COR-L47 (cell line): ENCODE measurements around the gene GFOD2.
"Not testable (repeated sequence)": the region's sequence is repeated elsewhere in the genome, so short reads cannot be mapped to it uniquely, and the experiment has no call there.

Source experiments
- DNase-seq: peaks from one replicate; lab custom pipeline; 2025; lab: John Stamatoyannopoulos, UW

Gene GFOD2, protein sequence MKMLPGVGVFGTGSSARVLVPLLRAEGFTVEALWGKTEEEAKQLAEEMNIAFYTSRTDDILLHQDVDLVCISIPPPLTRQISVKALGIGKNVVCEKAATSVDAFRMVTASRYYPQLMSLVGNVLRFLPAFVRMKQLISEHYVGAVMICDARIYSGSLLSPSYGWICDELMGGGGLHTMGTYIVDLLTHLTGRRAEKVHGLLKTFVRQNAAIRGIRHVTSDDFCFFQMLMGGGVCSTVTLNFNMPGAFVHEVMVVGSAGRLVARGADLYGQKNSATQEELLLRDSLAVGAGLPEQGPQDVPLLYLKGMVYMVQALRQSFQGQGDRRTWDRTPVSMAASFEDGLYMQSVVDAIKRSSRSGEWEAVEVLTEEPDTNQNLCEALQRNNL

GRCh38 chr16:67719048-67719777, at the start of gene GFOD2:
TSS of gene GFOD2 (minus strand) at chr16:67719316. CDS start at chr16:67685715, 33,601 bp downstream.
- peak; percentile 95 for DNase-seq

DNA sequence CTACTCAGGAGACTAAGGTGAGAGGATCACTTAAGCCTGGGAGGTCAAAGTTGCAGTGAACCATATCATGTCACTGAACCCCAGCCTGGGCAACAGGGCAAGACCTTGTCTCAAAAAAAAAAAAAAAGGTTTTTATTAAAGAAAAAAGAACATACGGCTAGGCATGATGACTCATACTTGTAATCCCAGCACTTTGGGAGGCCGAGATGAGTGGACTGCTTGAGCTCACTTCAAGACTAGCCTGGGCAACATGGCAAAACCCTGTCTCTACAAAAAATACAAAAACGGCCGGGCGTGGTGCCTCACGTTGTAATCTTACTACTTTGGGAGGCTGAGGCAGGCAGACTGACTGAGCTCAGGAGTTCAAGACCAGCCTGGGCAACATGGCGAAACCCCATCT, 48.8 kb upstream of the GFOD2 start:
- no peak for DNase-seq

- DNase-seq = no peak
Measured at GRCh38 chr16:67766291-67766690, 47.2 kb upstream of the GFOD2 start.

DNA sequence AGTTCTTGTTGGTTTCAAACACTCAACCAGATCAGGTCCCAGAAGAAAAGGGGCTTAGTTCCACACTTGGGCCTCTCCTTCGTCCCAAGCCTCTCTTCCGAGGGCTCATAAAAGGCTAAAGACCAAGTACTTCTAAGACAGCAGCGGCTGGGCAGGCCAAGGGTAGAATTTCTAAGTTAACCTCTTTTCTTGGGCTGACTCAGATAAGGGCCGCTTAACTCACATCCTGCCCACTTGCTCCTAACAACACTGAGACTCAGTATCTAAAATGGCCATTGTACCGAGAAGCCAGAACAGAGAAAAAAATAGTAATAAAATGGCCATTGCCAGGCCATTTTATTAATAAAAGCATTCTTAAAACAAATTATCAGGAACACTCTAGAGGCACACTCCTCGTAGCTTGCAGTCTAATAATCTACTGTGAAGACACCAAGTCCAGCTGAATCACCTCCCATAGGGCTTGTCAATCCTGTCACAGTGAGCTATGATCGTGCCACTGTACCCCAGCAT, 45.1 kb upstream of the GFOD2 start:
- no peak for DNase-seq

DNA sequence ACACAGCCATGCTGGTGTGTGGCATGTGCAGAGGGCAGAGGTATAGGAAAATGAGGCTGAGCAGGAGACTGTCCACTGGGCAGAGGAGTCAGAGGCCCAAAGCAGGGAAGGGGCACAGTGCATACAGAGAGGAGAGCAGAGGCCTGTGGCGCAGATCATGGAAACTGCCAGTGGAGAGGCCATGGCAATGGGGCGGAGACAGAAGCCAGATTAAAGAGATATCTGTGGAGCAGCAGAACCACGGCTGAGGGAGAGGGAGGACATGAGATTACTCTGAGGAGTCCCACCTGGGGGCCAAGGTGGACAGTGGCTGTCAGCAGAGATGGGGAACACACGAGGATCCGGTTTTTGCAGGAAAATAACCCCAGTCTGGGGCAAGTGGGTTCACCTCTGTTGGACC, 44.0 kb upstream of the GFOD2 start:
- no peak for DNase-seq

DNA sequence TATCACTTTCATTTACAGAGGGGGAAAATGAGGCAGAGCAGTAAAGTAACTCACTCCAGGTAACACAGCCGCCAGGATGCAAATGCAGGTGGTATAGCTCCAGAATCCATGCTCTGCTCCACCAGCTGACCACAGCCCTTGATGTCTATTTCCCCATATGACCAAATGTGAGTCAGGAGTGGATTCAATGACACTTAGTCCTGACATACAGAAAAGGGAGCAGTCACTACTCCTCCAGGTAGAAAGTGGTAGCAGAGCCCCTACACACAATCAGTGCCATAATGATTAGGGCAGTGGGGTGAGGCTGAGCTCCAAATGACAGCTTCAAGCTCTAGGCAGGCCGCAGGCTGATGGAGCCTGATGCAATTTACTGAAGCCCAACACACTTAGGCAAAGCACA, 43.3 kb upstream of the GFOD2 start:
- DNase-seq = no peak

GRCh38 chr16:67761924-67762323, 42.8 kb upstream of the GFOD2 start:
- no peak for DNase-seq

- DNase-seq = no peak
Measured at GRCh38 chr16:67760956-67761230, 41.8 kb upstream of the GFOD2 start.

GRCh38 chr16:67760206-67760955, 41.3 kb upstream of the GFOD2 start:
- DNase-seq = no peak

DNA sequence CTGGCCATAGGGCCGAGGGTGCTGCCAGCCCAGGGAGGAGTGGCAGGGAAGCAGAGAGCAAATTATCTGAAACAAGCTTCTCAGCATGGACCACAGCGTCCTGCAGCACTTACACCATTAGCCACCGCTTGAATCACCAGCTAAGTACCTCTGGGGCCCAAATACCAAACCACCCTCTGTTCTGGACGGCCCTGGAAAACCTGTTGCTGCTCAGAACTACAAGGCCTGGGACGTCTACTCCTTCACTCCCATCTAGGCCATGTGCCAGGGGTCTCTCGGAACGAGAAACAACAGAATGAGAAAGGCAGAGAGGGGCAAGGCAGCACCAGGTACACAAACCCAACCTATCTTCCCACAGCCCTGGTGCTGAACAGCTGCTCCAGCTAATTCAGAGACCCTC, 39.9 kb upstream of the GFOD2 start:
- DNase-seq = no peak

GRCh38 chr16:67758006-67758405, 38.9 kb upstream of the GFOD2 start:
- DNase-seq = no peak

DNA sequence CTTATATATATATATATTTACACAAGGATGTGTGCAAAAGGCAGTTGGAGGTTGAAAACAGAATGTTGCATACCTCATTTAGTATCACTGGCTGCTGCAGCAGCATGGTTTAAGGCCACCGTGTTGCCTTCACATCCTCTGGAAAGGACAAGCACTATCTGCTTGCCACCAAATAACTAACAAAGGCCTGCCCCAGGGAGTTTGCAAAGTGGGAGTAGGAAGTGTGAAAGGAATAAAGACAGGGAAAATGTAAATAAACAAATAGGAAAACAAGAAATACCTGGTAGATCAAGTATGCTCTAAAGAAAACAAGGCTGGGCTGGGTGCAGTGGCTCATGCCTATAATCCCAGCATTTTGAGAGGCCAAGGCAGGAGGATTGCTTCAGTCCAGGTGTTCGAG, 33.5 kb upstream of the GFOD2 start:
- no peak for DNase-seq

DNA sequence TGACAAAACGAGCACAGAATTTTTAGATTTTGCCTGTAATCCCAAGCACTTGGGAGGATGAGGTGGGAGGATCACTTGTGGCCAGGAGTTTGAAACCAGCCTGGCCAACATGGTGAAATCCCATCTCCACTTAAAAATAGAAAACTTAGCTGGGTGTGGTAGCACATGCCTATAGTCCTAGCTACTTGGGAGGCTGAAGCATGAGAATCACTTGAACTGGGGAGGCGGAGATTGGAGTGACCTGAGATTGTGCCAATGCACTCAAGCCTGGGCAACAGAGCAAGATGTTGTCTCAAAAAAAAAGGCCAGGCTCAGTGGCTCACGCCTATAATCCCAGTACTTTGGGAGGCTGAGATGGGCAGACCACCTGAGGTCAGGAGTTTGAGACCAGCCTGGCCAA, 32.2 kb upstream of the GFOD2 start:
- DNase-seq = not testable (repeated sequence)

DNA sequence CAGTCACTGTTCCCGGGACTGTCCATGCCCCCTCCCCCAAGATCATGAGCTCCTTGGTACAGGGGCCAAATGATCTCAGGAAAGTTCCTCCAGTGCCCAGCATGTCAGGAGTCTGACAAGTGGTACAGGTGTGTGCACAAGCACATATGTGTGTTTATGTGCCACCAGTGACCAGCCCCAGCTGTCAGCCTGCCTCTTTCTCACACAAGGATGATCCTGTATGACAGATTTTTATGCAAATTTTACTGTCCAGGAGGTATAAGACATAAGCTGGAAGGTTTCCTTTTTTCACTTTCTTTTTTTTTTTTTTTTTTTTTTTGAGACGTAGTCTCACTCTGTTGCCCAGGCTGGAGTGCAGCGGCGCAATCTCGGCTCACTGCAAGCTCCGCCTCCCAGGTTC, 31.4 kb upstream of the GFOD2 start:
- DNase-seq = no peak

GRCh38 chr16:67749436-67750078, 30.4 kb upstream of the GFOD2 start:
- DNase-seq = no peak

DNA sequence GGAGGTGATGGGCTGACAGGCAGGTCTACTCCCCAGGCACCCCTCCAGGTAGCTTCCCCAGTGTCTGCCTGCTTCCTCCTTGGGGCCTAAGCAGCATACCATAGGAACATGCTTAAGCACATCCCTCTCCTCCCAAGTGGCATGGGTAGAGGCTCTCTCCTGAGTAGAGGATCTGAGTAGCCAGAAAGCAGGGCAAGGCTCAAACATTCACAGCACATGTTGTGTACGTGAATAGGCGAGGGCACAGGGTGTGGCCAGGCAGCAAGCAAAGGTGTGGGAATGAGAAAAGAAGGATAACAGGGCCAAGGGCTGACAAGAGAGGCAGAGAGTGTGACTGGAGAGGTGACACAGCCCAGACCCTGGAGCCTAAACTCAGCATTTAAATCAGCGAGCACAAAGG, 29.7 kb upstream of the GFOD2 start:
- DNase-seq = no peak

DNA sequence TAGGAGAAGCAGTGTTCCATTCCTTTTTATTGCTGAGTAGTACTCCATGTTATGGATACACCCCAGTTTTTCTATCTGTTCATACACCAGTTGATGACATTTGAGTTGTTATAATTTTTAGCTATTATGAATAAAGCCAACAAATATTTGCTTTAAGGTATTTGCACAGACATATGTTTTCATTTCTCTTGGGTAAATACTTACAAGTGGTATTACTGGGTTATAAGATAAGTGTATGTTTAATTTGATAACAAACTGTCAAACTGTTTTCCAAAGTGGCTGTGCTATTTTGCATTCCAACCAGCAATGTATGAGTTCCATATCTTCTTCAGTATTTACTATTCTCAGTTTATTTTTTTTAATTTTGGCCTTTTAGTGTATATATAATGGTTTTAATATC, 27.7 kb upstream of the GFOD2 start:
- no peak for DNase-seq

DNA sequence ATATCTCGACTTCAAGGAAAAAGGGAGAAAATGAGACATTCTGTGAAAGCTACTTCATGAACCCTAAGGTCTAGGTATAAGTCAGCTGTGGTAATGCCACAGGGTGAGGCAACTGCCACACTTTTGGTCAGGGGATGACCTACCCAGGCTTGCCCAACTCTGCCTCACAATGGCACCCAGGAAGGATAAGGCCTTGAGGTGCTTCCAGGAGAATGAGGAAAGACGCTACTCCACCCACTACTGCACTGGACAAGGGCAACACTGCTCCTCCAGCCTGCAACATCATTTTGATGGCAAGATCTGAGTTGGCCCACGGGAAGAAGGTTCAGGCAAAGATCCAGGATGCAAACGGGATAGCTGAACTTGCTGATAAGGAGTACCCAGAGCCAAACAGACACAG, 22.0 kb upstream of the GFOD2 start:
- no peak for DNase-seq

- no peak for DNase-seq
Measured at GRCh38 chr16:67740391-67740790, 21.3 kb upstream of the GFOD2 start.

GRCh38 chr16:67736858-67737257, 17.7 kb upstream of the GFOD2 start:
- DNase-seq = no peak

DNA sequence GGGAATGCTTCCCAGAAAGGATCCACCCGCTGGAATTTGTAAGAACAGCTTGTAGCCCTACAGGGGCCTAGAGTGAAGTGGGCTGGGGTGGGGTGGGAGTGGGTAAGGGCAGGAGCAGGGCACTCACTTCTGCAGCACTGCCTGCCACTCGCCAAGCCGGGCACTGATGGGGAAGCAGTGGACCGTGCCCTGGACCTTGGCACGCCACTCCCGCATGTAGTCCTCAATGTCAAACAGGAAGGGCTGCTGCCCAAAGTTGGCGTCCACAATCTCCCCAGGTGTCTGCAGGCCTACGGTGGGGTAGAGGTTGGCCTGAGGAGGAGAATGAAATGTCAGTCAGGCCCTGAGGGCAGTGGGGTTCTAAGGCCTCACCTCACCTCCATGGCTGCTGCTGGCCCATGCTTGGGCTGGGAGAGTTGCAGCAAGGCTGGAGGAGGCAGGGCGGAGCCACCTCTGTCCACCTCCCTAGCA, 15.7 kb upstream of the GFOD2 start:
- no peak for DNase-seq

DNA sequence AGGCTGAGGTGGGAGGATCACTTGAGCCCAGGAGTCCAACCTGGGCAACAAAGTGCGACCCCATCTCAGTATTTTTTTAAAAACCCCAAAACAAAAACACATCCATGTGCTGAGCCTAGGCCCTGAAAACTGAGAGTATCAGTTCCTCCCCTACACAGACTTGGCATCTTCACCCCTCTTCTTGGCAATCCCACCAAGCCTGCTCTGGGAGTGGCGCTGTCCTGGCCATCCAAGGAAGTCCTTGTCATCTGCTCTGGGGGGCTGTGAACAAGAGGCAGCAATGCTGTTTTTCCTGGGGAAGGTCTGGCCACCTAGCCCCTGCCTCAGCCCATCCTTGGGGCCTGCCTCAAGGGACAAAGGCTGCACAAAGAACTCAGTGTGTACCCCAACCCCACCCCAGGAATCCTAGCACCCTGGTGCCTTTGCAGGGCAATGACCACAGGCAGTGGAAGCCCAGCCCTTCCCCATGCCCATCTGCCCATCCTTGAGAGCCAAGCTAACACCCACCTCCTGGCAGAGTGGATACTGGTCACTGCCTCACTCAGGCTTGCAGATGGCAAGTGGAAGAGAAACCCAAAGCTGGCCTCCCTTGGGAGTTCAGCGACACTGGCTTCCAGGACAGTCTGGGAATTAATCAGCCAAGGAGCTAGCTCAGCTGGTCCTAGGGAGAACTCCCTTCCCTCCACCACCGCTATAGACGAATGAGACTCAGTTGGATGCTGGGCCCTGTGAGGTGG, 14.8 kb upstream of the GFOD2 start:
- no peak for DNase-seq
